C4-2B (cell line): ENCODE measurements around the gene RAPGEF4.

ENCODE experiments used
- ZFX ChIP-seq: fragments of 450-650 bp; IDR thresholded peaks from 2 replicates; pipeline ENCODE4 v1.6.1; 2017
- TF ChIP-seq, protein P1 (sequence below): fragments of 450-650 bp; conservative IDR thresholded peaks from 2 replicates; pipeline ENCODE4 v1.5.1; 2017; ENCODE audit warnings: mild to moderate bottlenecking

DNA sequence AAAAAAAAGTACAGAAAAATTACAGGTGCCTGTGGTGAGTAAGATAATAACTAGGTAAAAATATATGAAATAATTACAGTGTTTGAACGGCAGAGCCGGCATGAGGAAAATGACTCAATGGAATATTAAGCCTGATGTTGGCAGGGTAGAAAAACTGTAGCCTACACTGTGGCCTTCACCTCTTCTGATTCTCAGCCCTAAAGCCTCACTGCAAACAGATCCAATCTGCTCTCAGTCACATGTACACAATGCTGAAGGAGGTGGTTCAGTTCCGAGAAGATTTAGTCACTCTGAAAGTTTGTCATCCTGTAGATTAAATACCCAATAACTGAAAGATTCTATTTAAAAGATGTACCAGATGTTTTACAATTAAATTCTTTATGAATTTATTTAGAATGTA, 273.1 kb downstream of the RAPGEF4 start:
- TF ChIP-seq, protein P1, sequence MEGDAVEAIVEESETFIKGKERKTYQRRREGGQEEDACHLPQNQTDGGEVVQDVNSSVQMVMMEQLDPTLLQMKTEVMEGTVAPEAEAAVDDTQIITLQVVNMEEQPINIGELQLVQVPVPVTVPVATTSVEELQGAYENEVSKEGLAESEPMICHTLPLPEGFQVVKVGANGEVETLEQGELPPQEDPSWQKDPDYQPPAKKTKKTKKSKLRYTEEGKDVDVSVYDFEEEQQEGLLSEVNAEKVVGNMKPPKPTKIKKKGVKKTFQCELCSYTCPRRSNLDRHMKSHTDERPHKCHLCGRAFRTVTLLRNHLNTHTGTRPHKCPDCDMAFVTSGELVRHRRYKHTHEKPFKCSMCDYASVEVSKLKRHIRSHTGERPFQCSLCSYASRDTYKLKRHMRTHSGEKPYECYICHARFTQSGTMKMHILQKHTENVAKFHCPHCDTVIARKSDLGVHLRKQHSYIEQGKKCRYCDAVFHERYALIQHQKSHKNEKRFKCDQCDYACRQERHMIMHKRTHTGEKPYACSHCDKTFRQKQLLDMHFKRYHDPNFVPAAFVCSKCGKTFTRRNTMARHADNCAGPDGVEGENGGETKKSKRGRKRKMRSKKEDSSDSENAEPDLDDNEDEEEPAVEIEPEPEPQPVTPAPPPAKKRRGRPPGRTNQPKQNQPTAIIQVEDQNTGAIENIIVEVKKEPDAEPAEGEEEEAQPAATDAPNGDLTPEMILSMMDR: no peak
- TF ChIP-seq ZFX: no peak
